Measurements from ENCODE around the gene LCA5L.

DNA sequence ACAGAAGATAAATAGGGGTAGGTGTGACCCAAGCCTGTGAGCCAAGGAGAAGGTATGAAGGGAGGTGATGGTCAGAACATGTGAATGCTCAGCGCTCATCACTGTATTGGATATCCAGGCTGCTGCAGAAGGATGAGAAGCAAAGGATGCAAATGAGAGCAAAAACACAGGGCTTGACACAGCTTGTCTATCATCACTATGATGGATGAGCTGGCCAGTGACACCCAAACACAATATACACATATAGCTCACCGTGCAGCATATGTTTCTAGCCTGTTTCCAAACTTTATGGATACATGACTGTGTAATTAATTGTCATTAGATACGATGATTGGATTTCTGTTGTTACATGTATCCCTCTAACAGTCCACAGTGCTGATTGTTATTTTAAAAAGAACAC, 82.8 kb downstream of the LCA5L start:
- TF ChIP-seq, protein P1, sequence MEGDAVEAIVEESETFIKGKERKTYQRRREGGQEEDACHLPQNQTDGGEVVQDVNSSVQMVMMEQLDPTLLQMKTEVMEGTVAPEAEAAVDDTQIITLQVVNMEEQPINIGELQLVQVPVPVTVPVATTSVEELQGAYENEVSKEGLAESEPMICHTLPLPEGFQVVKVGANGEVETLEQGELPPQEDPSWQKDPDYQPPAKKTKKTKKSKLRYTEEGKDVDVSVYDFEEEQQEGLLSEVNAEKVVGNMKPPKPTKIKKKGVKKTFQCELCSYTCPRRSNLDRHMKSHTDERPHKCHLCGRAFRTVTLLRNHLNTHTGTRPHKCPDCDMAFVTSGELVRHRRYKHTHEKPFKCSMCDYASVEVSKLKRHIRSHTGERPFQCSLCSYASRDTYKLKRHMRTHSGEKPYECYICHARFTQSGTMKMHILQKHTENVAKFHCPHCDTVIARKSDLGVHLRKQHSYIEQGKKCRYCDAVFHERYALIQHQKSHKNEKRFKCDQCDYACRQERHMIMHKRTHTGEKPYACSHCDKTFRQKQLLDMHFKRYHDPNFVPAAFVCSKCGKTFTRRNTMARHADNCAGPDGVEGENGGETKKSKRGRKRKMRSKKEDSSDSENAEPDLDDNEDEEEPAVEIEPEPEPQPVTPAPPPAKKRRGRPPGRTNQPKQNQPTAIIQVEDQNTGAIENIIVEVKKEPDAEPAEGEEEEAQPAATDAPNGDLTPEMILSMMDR (IDR thresholded peaks at IDR 0.05; ENCODE audit: insufficient read depth, low read depth, low read length) = no peak
- no peak for TF ChIP-seq EZH2 (IDR thresholded peaks at IDR 0.05; ENCODE audit: insufficient read depth, low read length)
